Esophagus (tissue), 2 donors: ENCODE results near the gene PAM16. TPM values are rescaled to one million over a fixed set of nuclear protein-coding genes. Genes with fewer than 3 reads are reported as not detected.

Source experiments
- H3K27ac ChIP-seq, 2 donors: one replicate each; pipeline ENCODE4 v1.5.1; 2013; ENCODE audit warnings: low read depth in 2 of 2, mild to moderate bottlenecking in 2 of 2, inconsistent platforms in 1 of 2, low read length in 1 of 2, moderate library complexity in 1 of 2
- H3K27me3 ChIP-seq, 2 donors: one replicate each; pipeline ENCODE4 v1.6.1; 2013; ENCODE audit warnings: low read length in 2 of 2, control low read depth in 1 of 2, mild to moderate bottlenecking in 1 of 2; ENCODE audit not compliant: insufficient read depth in 2 of 2, control insufficient read depth in 1 of 2
- H3K36me3 ChIP-seq, 2 donors: one replicate each; pipeline ENCODE4 v1.6.1; 2013; ENCODE audit warnings: low read length in 1 of 2; ENCODE audit not compliant: control insufficient read depth in 2 of 2, insufficient read depth in 2 of 2
- H3K4me1 ChIP-seq, 2 donors: one replicate each; pipeline ENCODE4 v1.6.1; 2013; ENCODE audit warnings: low read length in 1 of 2; ENCODE audit not compliant: control insufficient read depth in 2 of 2, insufficient read depth in 2 of 2
- H3K4me3 ChIP-seq, 2 donors: one replicate each; pipeline ENCODE4 v1.5.1; 2013; ENCODE audit warnings: low read length in 2 of 2, mild to moderate bottlenecking in 2 of 2, low read depth in 1 of 2, moderate library complexity in 1 of 2
- H3K9me3 ChIP-seq, 2 donors: one replicate each; pipeline ENCODE4 v1.6.1; 2013; ENCODE audit warnings: mild to moderate bottlenecking in 2 of 2, low read depth in 1 of 2, low read length in 1 of 2, moderate library complexity in 1 of 2; ENCODE audit not compliant: control insufficient read depth in 2 of 2, insufficient read depth in 1 of 2
- WGBS, 2 donors: extraction: QIAGEN DNeasy Blood & Tissue Kit; methylation state at CpG; one replicate each; pipeline ENCODE4 v1.1.7; 2013; 5-methylcytosine and 5-hydroxymethylcytosine counted together
- polyA plus RNA-seq, 2 donors: library from polyadenylated mRNA; stranded (reverse); fragments of 200-250 nt; gene quantifications; one replicate each; pipeline ENCODE4 v1.2.3, GENCODE V29; 2013
- donor health status: healthy with polysubstance abuse.
- donor health status: Bipolar disorder and iron deficiency.

Gene PAM16
- polyA plus RNA-seq, 2 donors: 48.2 to 86.1 TPM

DNA sequence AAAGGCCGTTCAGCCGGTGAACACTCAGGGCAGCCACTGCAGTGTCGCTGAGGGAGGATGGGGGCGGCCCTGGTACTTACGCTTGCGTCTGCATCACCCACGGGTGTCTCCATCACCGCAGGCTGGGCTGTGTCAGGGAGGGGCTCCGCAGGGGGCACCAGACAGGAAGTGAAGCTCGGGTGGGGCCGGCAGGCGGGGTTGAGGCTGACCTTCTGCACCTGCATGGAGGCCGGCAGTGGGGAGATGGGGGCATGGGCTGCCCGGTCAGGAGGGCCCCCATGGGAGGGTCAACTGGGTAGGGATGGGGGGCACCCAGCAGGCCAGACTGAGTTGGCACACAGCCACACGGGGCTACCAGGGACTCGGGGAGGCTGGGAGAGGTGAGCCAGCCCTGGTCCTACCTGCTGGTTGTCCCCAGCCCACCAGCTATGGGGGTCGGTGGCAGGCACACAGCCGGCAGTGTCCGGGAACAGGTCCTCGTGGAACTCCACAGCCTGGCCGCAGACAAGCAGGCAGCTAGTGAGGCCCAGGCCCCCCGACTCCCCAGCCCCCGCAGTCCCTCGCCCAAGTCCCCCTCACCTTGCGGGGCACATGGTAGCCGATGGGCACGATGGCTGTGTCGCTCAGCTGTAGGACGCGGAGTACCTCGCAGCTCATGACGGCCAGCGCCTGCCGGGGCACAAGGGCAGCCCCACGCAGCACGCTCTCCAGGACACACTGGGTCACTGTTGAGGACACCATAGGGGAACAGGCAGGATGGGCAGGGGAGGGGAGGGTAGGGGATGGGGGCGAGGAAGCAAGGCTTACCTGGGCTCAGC, 13.3 kb upstream of the PAM16 start:
- Histone ChIP-seq H3K4me1 (peaks cover 9 to 26% of the 10 kb centered on the region in 2 donors), H3K9me3 (no peaks in the 10 kb centered on the region), H3K4me3 (no peak overlapping the region), H3K27ac (no peak overlapping the region), H3K27me3 (no peaks in the 10 kb centered on the region), H3K36me3 (peaks cover 0 to 38% of the 10 kb centered on the region in 2 donors)
- 93% methylated on average over 35 to 37 of the region's 37 CpGs for WGBS, 2 donors

DNA sequence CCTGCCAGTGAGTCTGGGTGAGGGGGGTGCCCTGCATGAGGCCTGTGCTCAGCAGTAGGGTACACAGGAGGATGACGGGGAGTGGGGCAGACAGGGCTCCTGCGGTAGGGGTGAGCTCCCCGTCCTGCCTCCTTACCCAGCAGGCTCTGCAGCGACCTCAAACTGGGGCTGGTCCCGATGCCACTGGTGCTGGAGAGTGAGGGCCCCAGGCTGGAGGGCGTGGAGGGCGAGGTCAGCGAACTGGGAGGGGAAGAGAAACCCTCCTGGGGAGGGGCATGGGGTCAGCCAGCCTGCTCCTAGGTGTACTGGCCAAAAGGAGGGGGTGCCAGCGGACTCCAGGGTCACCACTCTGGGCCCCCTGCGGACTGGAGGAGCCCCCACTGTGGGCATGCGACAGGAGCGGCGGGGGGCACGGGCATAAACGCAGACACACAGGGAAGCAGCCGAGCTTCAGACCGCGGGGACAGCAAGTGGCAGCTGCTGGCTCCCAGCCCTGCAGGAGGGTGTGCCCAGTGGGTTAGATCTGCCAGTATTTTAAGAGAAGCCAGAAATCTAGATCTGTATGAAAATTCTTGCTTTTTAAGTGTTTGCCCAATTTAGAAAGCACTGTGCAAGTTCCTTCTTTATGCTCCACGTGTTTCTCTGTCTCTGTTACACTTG, 11.5 kb upstream of the PAM16 start:
- Histone ChIP-seq H3K4me1 (peaks cover 3 to 15% of the 10 kb centered on the region in 2 donors), H3K27me3 (no peaks in the 10 kb centered on the region), H3K36me3 (peaks cover 0 to 42% of the 10 kb centered on the region in 2 donors), H3K27ac (no peak overlapping the region), H3K9me3 (no peaks in the 10 kb centered on the region), H3K4me3 (no peak overlapping the region)
- 84 to 87% methylated on average over 19 of the region's 19 CpGs for WGBS, 2 donors

DNA sequence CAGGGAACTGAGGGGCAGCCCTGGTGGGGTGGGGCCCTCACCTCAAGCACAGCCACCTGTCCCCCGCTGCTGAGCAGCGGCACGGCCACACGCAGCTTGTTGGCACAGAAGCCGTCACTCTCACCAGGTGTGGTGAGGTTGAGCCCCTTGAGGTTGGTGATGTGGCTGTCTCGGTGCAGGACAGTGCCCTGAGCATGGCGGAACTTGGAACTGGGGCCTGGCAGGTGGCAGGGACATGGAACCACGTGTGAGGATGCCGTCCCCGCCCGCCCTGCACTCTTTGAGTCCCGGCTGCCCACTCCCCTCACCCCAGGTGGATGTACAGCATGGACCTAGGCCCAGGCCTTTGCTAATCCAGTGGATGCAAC, 10.8 kb upstream of the PAM16 start:
- Histone ChIP-seq H3K36me3 (peaks cover 0 to 39% of the 10 kb centered on the region in 2 donors), H3K4me1 (peaks cover 3 to 8% of the 10 kb centered on the region in 2 donors), H3K4me3 (no peak overlapping the region), H3K27ac (no peak overlapping the region), H3K27me3 (no peaks in the 10 kb centered on the region), H3K9me3 (no peaks in the 10 kb centered on the region)
- WGBS, 2 donors: 89 to 90% methylated on average over 12 of the region's 12 CpGs

DNA sequence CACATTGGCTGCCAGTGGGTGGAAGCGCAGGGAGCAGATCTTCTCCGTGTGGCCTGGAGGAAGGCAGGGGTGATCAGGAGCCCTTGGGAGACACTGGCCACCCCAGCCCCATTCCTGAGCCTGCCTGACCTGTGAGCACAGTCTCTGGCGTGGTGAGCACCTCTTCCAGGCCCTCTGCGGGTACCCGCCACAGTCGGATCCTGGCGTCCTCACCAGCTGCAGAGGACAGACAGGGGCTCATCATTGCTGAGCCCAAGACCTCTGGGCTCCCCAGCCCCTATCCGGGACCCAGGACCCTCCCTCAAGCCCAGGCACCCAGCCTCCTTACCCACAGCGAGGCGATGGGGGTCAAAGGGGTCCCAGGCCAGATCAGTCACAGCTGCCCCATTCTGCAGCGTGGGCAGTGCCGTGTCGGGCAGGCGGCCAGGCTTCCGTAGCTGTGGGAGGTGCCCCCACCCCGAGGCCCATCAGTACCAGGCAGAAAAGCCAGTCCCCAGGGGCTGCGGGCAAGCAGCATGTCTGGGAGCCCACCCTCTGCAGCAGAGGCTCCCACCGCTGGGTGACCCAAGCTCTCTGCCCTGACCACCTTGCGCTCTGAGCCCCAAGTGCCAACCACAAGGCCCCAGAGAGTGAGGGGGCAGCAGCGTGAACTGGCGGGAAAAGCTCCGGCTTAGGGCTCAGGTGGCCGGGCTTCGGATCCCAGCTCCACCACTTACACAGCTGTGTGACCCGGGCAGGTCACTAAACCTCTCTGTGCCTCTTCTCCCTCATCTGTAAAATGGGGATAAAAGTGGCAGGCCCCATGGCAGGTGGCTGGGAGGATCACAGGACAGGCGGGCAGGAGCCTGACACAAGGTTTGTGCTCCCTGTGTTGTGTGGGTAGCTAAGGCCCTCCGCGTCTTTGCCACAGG, 10.2 kb upstream of the PAM16 start:
- H3K4me1 ChIP-seq: peaks cover 3 to 6% of the 10 kb centered on the region in 2 donors
- 96 to 97% methylated on average over 27 to 28 of the region's 28 CpGs for WGBS, 2 donors
- peaks cover 0 to 39% of the 10 kb centered on the region in 2 donors for H3K36me3 ChIP-seq
- H3K9me3 ChIP-seq: no peaks in the 10 kb centered on the region
- no peak overlapping the region for H3K27ac ChIP-seq
- no peaks in the 10 kb centered on the region for H3K27me3 ChIP-seq
- no peak overlapping the region for H3K4me3 ChIP-seq

DNA sequence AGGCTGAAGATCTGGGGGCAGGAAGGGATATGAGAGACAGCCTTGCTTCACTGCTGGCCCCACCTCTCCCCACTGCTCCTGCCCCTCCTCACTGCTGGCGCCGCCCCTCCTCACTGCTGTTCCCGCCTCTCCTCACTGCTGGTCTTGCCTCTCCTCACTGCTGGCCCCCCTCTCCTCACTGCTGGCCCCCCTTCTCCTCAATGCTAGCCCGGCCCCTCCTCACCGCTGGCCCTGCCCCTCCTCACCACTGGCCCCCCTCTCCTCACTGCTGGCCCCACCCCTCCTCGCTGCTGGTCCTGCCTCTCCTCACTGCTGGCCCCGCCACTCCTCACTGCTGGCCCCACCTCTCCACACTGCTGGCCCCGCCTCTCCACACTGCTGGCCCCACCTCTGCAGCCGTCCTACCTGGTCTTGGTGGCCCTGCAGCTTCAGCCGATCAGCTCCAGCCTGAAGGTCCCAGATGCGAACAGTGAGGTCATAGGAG, 9.5 kb upstream of the PAM16 start:
- 85 to 89% methylated on average over 7 to 11 of the region's 11 CpGs for WGBS, 2 donors
- Histone ChIP-seq H3K4me3 (no peak overlapping the region), H3K4me1 (peaks cover 3 to 6% of the 10 kb centered on the region in 2 donors), H3K27me3 (no peaks in the 10 kb centered on the region), H3K27ac (no peak overlapping the region), H3K9me3 (no peaks in the 10 kb centered on the region), H3K36me3 (peaks cover 0 to 36% of the 10 kb centered on the region in 2 donors)

DNA sequence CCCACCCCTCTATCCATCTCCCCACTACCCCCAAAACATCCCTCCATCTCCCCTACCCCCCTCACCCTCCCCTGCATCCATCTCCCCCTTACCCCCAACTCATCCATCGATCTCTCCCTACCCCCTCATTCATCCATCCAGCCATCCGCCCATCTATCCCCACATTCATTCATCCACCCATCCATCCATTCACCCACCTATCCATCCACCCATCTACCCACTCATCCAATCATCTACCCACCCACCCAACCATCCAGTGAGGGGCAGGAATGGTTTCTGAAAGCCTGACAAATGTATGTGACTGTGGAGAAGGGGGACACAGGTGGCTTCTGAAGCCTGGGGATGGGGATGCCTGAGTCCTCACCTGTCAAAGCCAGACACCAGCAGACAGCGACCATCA, 8.8 kb upstream of the PAM16 start:
- 96% methylated on average over 3 of the region's 3 CpGs for WGBS, 2 donors
- Histone ChIP-seq H3K36me3 (peaks cover 0 to 34% of the 10 kb centered on the region in 2 donors), H3K4me3 (no peak overlapping the region)

DNA sequence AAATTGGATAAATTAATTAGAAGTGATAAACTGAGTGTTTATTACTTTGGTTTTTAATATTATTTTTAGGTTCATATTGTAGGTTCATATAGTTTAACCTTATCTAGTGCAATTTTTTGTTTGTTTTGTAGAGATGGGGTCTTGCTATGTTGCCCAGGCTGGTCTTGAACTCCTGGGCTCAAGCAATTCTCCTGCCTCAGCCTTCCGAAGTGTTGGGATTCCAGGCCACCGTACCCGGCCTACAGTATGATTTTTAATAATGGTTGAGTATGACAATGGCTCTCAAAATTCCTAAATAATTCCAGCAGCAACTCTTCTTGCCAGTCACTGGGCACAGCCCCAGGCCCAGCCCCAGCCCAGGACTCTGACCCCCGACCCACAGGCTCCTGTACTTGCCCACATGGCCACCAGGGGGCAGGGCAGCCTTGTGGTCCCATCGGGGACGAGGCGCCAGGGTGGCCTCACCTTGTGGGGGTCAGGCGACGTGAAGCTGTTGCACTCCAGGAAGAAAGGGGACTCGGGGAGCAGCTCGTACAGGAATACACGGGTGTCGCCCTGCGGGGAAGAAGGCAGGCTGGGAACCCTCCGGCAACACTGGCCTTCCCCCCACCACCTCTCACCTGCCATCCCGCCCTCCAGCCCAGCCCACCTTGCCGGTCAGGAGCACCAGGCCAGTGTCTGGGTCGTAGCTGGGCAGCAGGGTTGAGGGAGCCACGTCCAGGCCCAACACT, 7.9 kb upstream of the PAM16 start:
- H3K27me3 ChIP-seq: no peaks in the 10 kb centered on the region
- H3K9me3 ChIP-seq: no peaks in the 10 kb centered on the region
- peaks cover 0 to 29% of the 10 kb centered on the region in 2 donors for H3K36me3 ChIP-seq
- 46 to 50% methylated on average over 18 to 19 of the region's 19 CpGs for WGBS, 2 donors
- no peak overlapping the region for H3K4me3 ChIP-seq
- H3K27ac ChIP-seq: no peak overlapping the region
- peaks cover 3 to 6% of the 10 kb centered on the region in 2 donors for H3K4me1 ChIP-seq

More for the DNA sequence above, 8.8 kb upstream of the PAM16 start:
- peaks cover 3 to 6% of the 10 kb centered on the region in 2 donors for H3K4me1 ChIP-seq
- no peaks in the 10 kb centered on the region for H3K27me3 ChIP-seq
- H3K9me3 ChIP-seq: no peaks in the 10 kb centered on the region
- no peak overlapping the region for H3K27ac ChIP-seq

DNA sequence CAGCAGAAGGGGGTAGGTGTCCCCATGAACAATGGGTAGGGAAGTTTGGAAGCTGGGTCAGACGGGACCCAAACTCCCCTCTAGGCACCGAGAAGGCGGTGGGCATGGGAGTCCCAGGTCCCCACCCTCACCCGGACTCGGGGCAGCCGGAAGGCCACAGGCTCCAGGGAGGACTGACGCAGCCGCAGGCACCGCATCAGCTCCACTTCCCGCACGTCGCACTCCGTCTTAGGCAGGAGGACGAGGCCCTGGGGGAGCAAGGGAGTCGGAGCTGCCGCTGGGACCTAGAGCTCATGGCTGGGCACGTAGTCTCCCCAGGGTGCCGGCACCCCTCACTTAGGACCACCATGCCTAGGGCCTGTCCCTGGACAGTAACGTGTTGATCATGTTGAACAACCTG, 7.1 kb upstream of the PAM16 start:
- H3K27me3 ChIP-seq: no peaks in the 10 kb centered on the region
- H3K27ac ChIP-seq: no peak overlapping the region
- no peak overlapping the region for H3K4me3 ChIP-seq
- peaks cover 0 to 29% of the 10 kb centered on the region in 2 donors for H3K36me3 ChIP-seq
- H3K9me3 ChIP-seq: no peaks in the 10 kb centered on the region
- peaks cover 3 to 6% of the 10 kb centered on the region in 2 donors for H3K4me1 ChIP-seq
- 94 to 96% methylated on average over 19 of the region's 19 CpGs for WGBS, 2 donors
